IMR-90 (cell line): ENCODE results near the gene SLC7A7. TPM values are rescaled to one million over a fixed set of nuclear protein-coding genes. Genes with fewer than 3 reads are reported as not detected.
A peak's percentile ranks its signal among the peaks of the same experiment; 100 is the strongest.

Experiments
- ATAC-seq: fragments of 200-7000 bp; cut with Tn5 transposase; 2 replicates; pipeline ENCODE4 v1.9.1; 2020; ENCODE audit warnings: low read depth, mild to moderate bottlenecking, moderate library complexity
- BruUV-seq: library from RNA; stranded (reverse); fragments of 400-500 nt; replicated peaks from 2 replicates; lab custom pipeline; 2021; lab: Mats Ljungman, UMichigan
- CTCF ChIA-PET: fragments of 300-600 bp; formaldehyde crosslinking; extraction: SDS; loops from one replicate; lab custom pipeline; 2021; ENCODE audit warnings: antibody characterized with exemption; lab: Yijun Ruan, JAX
- POLR2A ChIA-PET: fragments of 300-600 bp; sonication (Branson Sonifier 250); formaldehyde crosslinking; loops from one replicate; lab custom pipeline; 2022; ENCODE audit warnings: antibody characterized with exemption; ENCODE audit not compliant: unreplicated experiment; lab: Charles Lee
- DNase-seq: peaks from one replicate; pipeline ENCODE4 v3.0.0; 2013
- H2AFZ ChIP-seq: replicated peaks from 2 replicates; pipeline ENCODE3; 2013; ENCODE audit warnings: low read length, mild to moderate bottlenecking; ENCODE audit not compliant: poor library complexity
- H2AK5ac ChIP-seq: 2 replicates; pipeline ENCODE4 v1.6.1; 2013; ENCODE audit warnings: low read depth, low read length, inconsistent platforms
- H2AK9ac ChIP-seq: replicated peaks from 2 replicates; pipeline ENCODE3; 2013; ENCODE audit warnings: mild to moderate bottlenecking, low read depth, low read length, moderate library complexity; ENCODE audit not compliant: poor library complexity
- H2BK120ac ChIP-seq: 2 replicates; pipeline ENCODE4 v1.6.1; 2013; ENCODE audit warnings: low read depth, low read length, inconsistent platforms
- H2BK15ac ChIP-seq: 3 replicates; pipeline ENCODE4 v1.6.1; 2013; ENCODE audit warnings: low read depth, low read length, inconsistent platforms
- H2BK20ac ChIP-seq: 2 replicates; pipeline ENCODE4 v1.6.1; 2013; ENCODE audit warnings: low read depth, mild to moderate bottlenecking, inconsistent platforms, low read length, moderate library complexity
- H2BK5ac ChIP-seq: 2 replicates; pipeline ENCODE4 v1.6.1; 2013; ENCODE audit warnings: mild to moderate bottlenecking, low read depth, low read length, inconsistent platforms; ENCODE audit not compliant: poor library complexity, severe bottlenecking
- H3K14ac ChIP-seq: replicated peaks from 2 replicates; pipeline ENCODE4 v1.6.1; 2013; ENCODE audit warnings: low read depth, low read length, inconsistent platforms
- H3K18ac ChIP-seq: 2 replicates; pipeline ENCODE4 v1.6.1; 2013; ENCODE audit warnings: low read depth, low read length, control low read depth
- H3K23ac ChIP-seq: 2 replicates; pipeline ENCODE4 v1.6.1; 2013; ENCODE audit warnings: low read depth, low read length, inconsistent platforms
- H3K27ac ChIP-seq: 2 replicates; pipeline ENCODE4 v1.5.1; 2013; ENCODE audit warnings: mild to moderate bottlenecking, control low read depth, low read length; ENCODE audit not compliant: insufficient read depth
- H3K27me3 ChIP-seq: 2 replicates; pipeline ENCODE4 v1.6.1; 2013; ENCODE audit warnings: low read length; ENCODE audit not compliant: control insufficient read depth, insufficient read depth
- H3K36me3 ChIP-seq: 2 replicates; pipeline ENCODE4 v1.6.1; 2013; ENCODE audit warnings: low read length, mixed read lengths; ENCODE audit not compliant: control insufficient read depth, insufficient read depth
- H3K4ac ChIP-seq: 2 replicates; pipeline ENCODE4 v1.6.1; 2013; ENCODE audit warnings: low read depth, low read length, inconsistent platforms
- H3K4me1 ChIP-seq: 2 replicates; pipeline ENCODE4 v1.6.1; 2013; ENCODE audit warnings: low read length, mixed read lengths; ENCODE audit not compliant: control insufficient read depth, insufficient read depth
- H3K4me2 ChIP-seq: 2 replicates; pipeline ENCODE4 v1.6.1; 2013; ENCODE audit warnings: low read depth, mild to moderate bottlenecking, control low read depth, low read length, moderate library complexity
- H3K4me3 ChIP-seq: 2 replicates; pipeline ENCODE4 v1.5.1; 2013; ENCODE audit warnings: low read depth, mild to moderate bottlenecking, control low read depth, low read length, moderate library complexity; ENCODE audit not compliant: insufficient read depth
- H3K56ac ChIP-seq: 2 replicates; pipeline ENCODE4 v1.6.1; 2013; ENCODE audit warnings: low read length, inconsistent platforms; ENCODE audit not compliant: insufficient read depth; ENCODE audit errors: extremely low read depth
- H3K79me1 ChIP-seq, 2 experiments: 2 replicates each; pipeline ENCODE4 v1.6.1; 2013; ENCODE audit warnings: low read length in 2 of 2, inconsistent platforms in 1 of 2, low read depth in 1 of 2
- H3K9ac ChIP-seq: 2 replicates; pipeline ENCODE4 v1.6.1; 2013; ENCODE audit warnings: low read depth, low read length, control low read depth
- H3K9me1 ChIP-seq: 2 replicates; pipeline ENCODE4 v1.6.1; 2013; ENCODE audit warnings: low read length, inconsistent platforms; ENCODE audit not compliant: insufficient read depth
- H3K9me3 ChIP-seq: 2 replicates; pipeline ENCODE4 v1.6.1; 2013; ENCODE audit warnings: low read length; ENCODE audit not compliant: control insufficient read depth, insufficient read depth
- H4K20me1 ChIP-seq: 2 replicates; pipeline ENCODE4 v1.6.1; 2013; ENCODE audit warnings: low read length, inconsistent platforms; ENCODE audit not compliant: insufficient read depth
- H4K5ac ChIP-seq: 2 replicates; pipeline ENCODE4 v1.6.1; 2013; ENCODE audit warnings: mild to moderate bottlenecking, low read depth, low read length, control low read depth
- H4K8ac ChIP-seq, 2 experiments: 2 replicates each; pipeline ENCODE4 v1.6.1; 2013; ENCODE audit warnings: low read depth in 2 of 2, low read length in 2 of 2, control low read depth in 1 of 2, inconsistent platforms in 1 of 2
- H4K91ac ChIP-seq: 2 replicates; pipeline ENCODE4 v1.6.1; 2013; ENCODE audit warnings: low read depth, low read length, inconsistent platforms; ENCODE audit not compliant: insufficient read depth
- BHLHE40 ChIP-seq: fragments of 150-350 bp; IDR thresholded peaks from 2 replicates; pipeline ENCODE4 v1.6.1; 2016; ENCODE audit warnings: mild to moderate bottlenecking, low read depth, low read length
- CEBPB ChIP-seq: IDR thresholded peaks from 2 replicates; pipeline ENCODE4 v1.6.1; 2012; ENCODE audit warnings: low read depth, low read length, improper control_type of control experiment
- CHD1 ChIP-seq: IDR thresholded peaks from 2 replicates; pipeline ENCODE4 v1.6.1; 2012; ENCODE audit warnings: low read depth, low read length, improper control_type of control experiment
- CTCF ChIP-seq: conservative IDR thresholded peaks from 2 replicates; pipeline ENCODE4 v1.5.1; 2012; ENCODE audit warnings: mild to moderate bottlenecking, low read depth, low read length, improper control_type of control experiment
- FOS ChIP-seq: fragments of 150-350 bp; IDR thresholded peaks from 2 replicates; pipeline ENCODE4 v1.6.1; 2016; ENCODE audit warnings: low read depth, low read length
- MAFK ChIP-seq: IDR thresholded peaks from 2 replicates; pipeline ENCODE4 v1.6.1; 2012; ENCODE audit warnings: low read depth, low read length, improper control_type of control experiment
- MAZ ChIP-seq: IDR thresholded peaks from 2 replicates; pipeline ENCODE4 v1.6.1; 2012; ENCODE audit warnings: low read depth, mild to moderate bottlenecking, low read length, improper control_type of control experiment, moderate library complexity, borderline replicate concordance
- MXI1 ChIP-seq: IDR thresholded peaks from 2 replicates; pipeline ENCODE4 v1.6.1; 2012; ENCODE audit warnings: low read depth, mild to moderate bottlenecking, low read length, moderate library complexity, borderline replicate concordance
- NFE2L2 ChIP-seq: fragments of 150-350 bp; IDR thresholded peaks from 2 replicates; pipeline ENCODE4 v1.6.1; 2016; ENCODE audit warnings: low read depth, mild to moderate bottlenecking, low read length
- POLR2A ChIP-seq: IDR thresholded peaks from 2 replicates; pipeline ENCODE4 v1.6.1; 2012; ENCODE audit warnings: mild to moderate bottlenecking, low read depth, low read length
- RAD21 ChIP-seq: IDR thresholded peaks from 2 replicates; pipeline ENCODE4 v1.6.1; 2012; ENCODE audit warnings: low read length, improper control_type of control experiment
- RCOR1 ChIP-seq: IDR thresholded peaks from 2 replicates; pipeline ENCODE4 v1.6.1; 2012; ENCODE audit warnings: mild to moderate bottlenecking, low read length, improper control_type of control experiment; ENCODE audit not compliant: insufficient replicate concordance
- RFX5 ChIP-seq: IDR thresholded peaks from 2 replicates; pipeline ENCODE4 v1.8.0; 2012; ENCODE audit warnings: low read depth, mild to moderate bottlenecking, low read length, moderate library complexity
- USF2 ChIP-seq: fragments of 150-350 bp; IDR thresholded peaks from 2 replicates; pipeline ENCODE4 v1.6.1; 2017; ENCODE audit warnings: mild to moderate bottlenecking, antibody characterized with exemption, low read length, low read depth
- WGBS, 2 experiments: methylation state at CpG; one replicate each; pipeline versions ENCODE4 v1.1.5 to v1.1.7; 2013; ENCODE audit warnings: missing lambda C conversion rate in 2 of 2; ENCODE audit not compliant: insufficient read length in 1 of 2; ENCODE audit errors: extremely low coverage in 2 of 2; 5-methylcytosine and 5-hydroxymethylcytosine counted together
- dilution Hi-C: fragments of 300-500 bp; cut with HindIII; formaldehyde crosslinking; loops from one replicate; pipeline ENCODE4 v1.14.3; 2018; ENCODE audit warnings: low sequenced_read_pairs; ENCODE audit not compliant: unreplicated experiment
- in situ Hi-C: fragments of 300-500 bp; cut with MboI; formaldehyde crosslinking; loops from 3 replicates; pipeline ENCODE4 v1.14.3; 2019; ENCODE audit warnings: low sequenced_read_pairs, inconsistent platforms, mixed read lengths
- intact Hi-C: fragments of 100-400 bp; cut with micrococcal nuclease; formaldehyde crosslinking; loops from 2 replicates; pipeline ENCODE4 v1.10.0; 2022
- polyA plus RNA-seq, 3 experiments: library from polyadenylated mRNA; depleted of rRNA; stranded (reverse); fragments of >200 nt; gene quantifications; 2 replicates each; pipeline ENCODE4 v1.2.3, GENCODE V29; 2012; ENCODE audit warnings: low replicate concordance in 1 of 3
- total RNA-seq: library from RNA; depleted of rRNA; stranded (reverse); fragments of >200 nt; gene quantifications from 2 replicates; pipeline ENCODE4 v1.2.3, GENCODE V29; 2012
- TF ChIP-seq, protein P1 (sequence below): fragments of 150-350 bp; IDR thresholded peaks from 2 replicates; pipeline ENCODE4 v1.6.1; 2016; ENCODE audit warnings: low read depth, mild to moderate bottlenecking, low read length, moderate library complexity, borderline replicate concordance

Gene SLC7A7
- total and polyA plus RNA-seq, 2 of the 4 experiments (the other 2 are of a cell fraction), result 1.8 to 2.0 TPM

DNA sequence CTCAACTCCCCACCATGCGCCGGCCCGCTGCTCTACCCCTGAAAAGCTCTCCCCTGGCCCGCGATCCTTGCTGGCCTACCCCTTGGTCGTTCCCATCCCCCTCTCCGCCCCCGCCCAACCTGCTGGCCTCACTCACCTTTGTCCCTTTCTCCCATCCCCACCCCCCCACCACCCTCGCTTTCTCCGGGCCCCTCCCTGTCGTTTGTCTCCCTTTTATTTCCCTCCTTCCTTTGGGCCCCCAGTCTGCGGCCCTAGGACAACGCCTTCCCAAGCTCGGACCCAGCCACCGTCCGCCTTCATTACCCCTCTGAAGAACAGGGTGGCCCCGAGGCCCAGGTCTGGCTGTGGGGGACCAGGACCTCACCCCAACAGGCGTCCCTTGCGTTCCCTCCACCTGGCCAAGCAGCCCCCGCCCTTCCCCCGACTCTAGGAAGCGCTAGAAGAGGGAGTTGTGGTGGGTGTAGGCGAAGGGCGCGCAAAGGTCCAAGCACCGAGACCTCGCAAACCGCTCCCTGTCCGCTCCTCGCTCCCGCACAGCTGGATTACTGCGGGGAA is 6.9 kb upstream of the SLC7A7 start:
- POLR2A ChIA-PET, result interaction anchor here (0.9 kb wide), 1 partner anchor 29 kb away, joined by 5 read pairs; no protein-coding TSS in a partner anchor
- no peak for ATAC-seq
- Histone ChIP-seq H3K4me3 (no peak overlapping the region), H3K4me2 (peak overlapping the region; percentile 16; the same call in 1 of the 2 replicates), H3K27me3 (no peaks in the 10 kb centered on the region), H2BK15ac (peak overlapping the region; percentile 84; the same call in 2 of the 3 replicates), H4K5ac (peak overlapping the region; percentile 38), H4K20me1 (no peaks in the 10 kb centered on the region), H2AFZ (peak overlapping the region; percentile 90), H2BK120ac (peak overlapping the region; percentile 81), H3K9me3 (no peaks in the 10 kb centered on the region), H3K56ac (no peak overlapping the region; the same call in 1 of the 2 replicates), H2AK9ac (peak overlapping the region; percentile 90), H3K23ac (peak overlapping the region; percentile 33), H4K91ac (peak overlapping the region; percentile 88), H2BK20ac (peak overlapping the region; percentile 60), H3K18ac (peak overlapping the region; percentile 26; the same call in 1 of the 2 replicates), H3K79me1 (peaks cover 0 to 11% of the 10 kb centered on the region in 2 experiments; a peak in 1 of 4 replicates), H4K8ac (peak overlapping the region; percentile 80 to 94), H3K9ac (peak overlapping the region; percentile 45), H3K36me3 (no peaks in the 10 kb centered on the region), H2BK5ac (peak overlapping the region; percentile 56), H3K4ac (peak overlapping the region; percentile 93), H2AK5ac (peak overlapping the region; percentile 94), H3K14ac (peak overlapping the region; percentile 34; the same call in 1 of the 2 replicates), H3K9me1 (peaks cover 12% of the 10 kb centered on the region), H3K4me1 (peaks cover 30% of the 10 kb centered on the region), H3K27ac (peak overlapping the region; percentile 76)
- intact Hi-C loops, result loop anchor here (2.0 to 5.0 kb wide), 3 partner anchors 79 to 251 kb away; partner anchors contain the start of gene AJUBA
- DNase-seq, result no peak
- CTCF ChIA-PET, result interaction anchor here (1.0 to 3.5 kb wide), 10 partner anchors 15 to 252 kb away, joined by 3 to 60 read pairs (median 3); partner anchors contain the start of gene AJUBA
- in situ Hi-C loops, result no loop called here
- dilution Hi-C loops, result no loop called here
- no CpG with 5 or more reads among the region's 32 CpGs for whole genome bisulfite sequencing, 2 experiments
- BruUV-seq, result no TSS peak
- TF ChIP-seq CHD1 (no peak), CTCF (no peak), BHLHE40 (no peak), USF2 (no peak), MAZ (no peak), NFE2L2 (no peak), RAD21 (no peak), FOS (no peak), MAFK (no peak), RFX5 (no peak), CEBPB (no peak), MXI1 (no peak), RCOR1 (no peak), POLR2A (no peak)
- TF ChIP-seq, protein P1, sequence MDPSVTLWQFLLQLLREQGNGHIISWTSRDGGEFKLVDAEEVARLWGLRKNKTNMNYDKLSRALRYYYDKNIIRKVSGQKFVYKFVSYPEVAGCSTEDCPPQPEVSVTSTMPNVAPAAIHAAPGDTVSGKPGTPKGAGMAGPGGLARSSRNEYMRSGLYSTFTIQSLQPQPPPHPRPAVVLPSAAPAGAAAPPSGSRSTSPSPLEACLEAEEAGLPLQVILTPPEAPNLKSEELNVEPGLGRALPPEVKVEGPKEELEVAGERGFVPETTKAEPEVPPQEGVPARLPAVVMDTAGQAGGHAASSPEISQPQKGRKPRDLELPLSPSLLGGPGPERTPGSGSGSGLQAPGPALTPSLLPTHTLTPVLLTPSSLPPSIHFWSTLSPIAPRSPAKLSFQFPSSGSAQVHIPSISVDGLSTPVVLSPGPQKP, result no peak
